Endothelial cell of umbilical vein (primary cell): ENCODE measurements around the gene THSD8. TPM values are rescaled to one million over a fixed set of nuclear protein-coding genes. Genes with fewer than 3 reads are reported as not detected.

Source experiments
- BruUV-seq: library from RNA; stranded (reverse); fragments of 400-500 nt; replicated peaks from 2 replicates; lab custom pipeline; 2021; lab: Mats Ljungman, UMichigan
- CTCF ChIA-PET: fragments of 300-600, 350-600 bp; sonication (Branson Sonifier 250); formaldehyde crosslinking; loops from one replicate; lab custom pipeline; 2021; ENCODE audit warnings: antibody characterized with exemption, inconsistent platforms; lab: Charles Lee
- POLR2A ChIA-PET: fragments of 300-600, 350-600 bp; sonication (Branson Sonifier 250); formaldehyde crosslinking; loops from one replicate; lab custom pipeline; 2021; ENCODE audit warnings: antibody characterized with exemption, inconsistent platforms; lab: Charles Lee
- DNase-seq: peaks from one replicate; pipeline ENCODE4 v3.0.0-alpha.2; 2011; ENCODE audit warnings: low read depth, low spot score
- FAIRE-seq: peaks from 2 replicates; lab custom pipeline; 2011; peaks lifted over from hg19 to GRCh38; lab: Jason Lieb, UNC
- H2AFZ ChIP-seq: 2 replicates; pipeline ENCODE4 v1.6.0; 2012; ENCODE audit warnings: low read depth, low read length, control low read depth, inconsistent platforms
- H3K27ac ChIP-seq: 2 replicates; pipeline ENCODE4 v1.5.1; 2011; ENCODE audit warnings: low read depth, mild to moderate bottlenecking, control low read depth, low read length, moderate library complexity; ENCODE audit not compliant: insufficient read depth
- H3K27me3 ChIP-seq, 2 experiments: 2 replicates each; pipeline versions ENCODE4 v1.6.0 to v1.6.1; 2011; ENCODE audit warnings: low read length in 2 of 2, mixed read lengths in 1 of 2; ENCODE audit not compliant: control insufficient read depth in 2 of 2, insufficient read depth in 2 of 2
- H3K36me3 ChIP-seq, 2 experiments: 2 replicates in 1 of 2; 3 replicates in 1 of 2; pipeline ENCODE4 v1.5.1; 2011; ENCODE audit warnings: low read length in 2 of 2, mild to moderate bottlenecking in 1 of 2, moderate library complexity in 1 of 2; ENCODE audit not compliant: control insufficient read depth in 2 of 2, insufficient read depth in 2 of 2; ENCODE audit errors: extremely low read depth in 1 of 2
- H3K4me1 ChIP-seq: 3 replicates; pipeline ENCODE4 v1.5.1; 2011; ENCODE audit warnings: mild to moderate bottlenecking, low read length; ENCODE audit not compliant: control insufficient read depth, insufficient read depth; ENCODE audit errors: extremely low read depth
- H3K4me2 ChIP-seq: 2 replicates; pipeline ENCODE4 v1.6.1; 2011; ENCODE audit warnings: low read length, control low read depth, mixed read lengths; ENCODE audit not compliant: insufficient read depth
- H3K4me3 ChIP-seq, 3 experiments: fragments of 200-600 bp in 1 of 3; sonication (generic), shearing (Covaris generic) in 1 of 3; replicated peaks in 1 of 3; 2 replicates each; pipeline ENCODE4 v1.5.1; 2011 to 2016; ENCODE audit warnings: control low read depth in 3 of 3, low read length in 3 of 3, mild to moderate bottlenecking in 2 of 3, inconsistent platforms in 1 of 3, low read depth in 1 of 3, moderate library complexity in 1 of 3; ENCODE audit not compliant: insufficient read depth in 1 of 3
- H3K79me2 ChIP-seq: 2 replicates; pipeline ENCODE4 v1.6.0; 2012; ENCODE audit warnings: low read length, inconsistent platforms; ENCODE audit not compliant: control insufficient read depth, insufficient read depth
- H3K9ac ChIP-seq: replicated peaks from 2 replicates; pipeline ENCODE3; 2011; ENCODE audit warnings: low read length, control low read depth; ENCODE audit not compliant: insufficient read depth; ENCODE audit errors: extremely low read depth
- H3K9me1 ChIP-seq: replicated peaks from 3 replicates; pipeline ENCODE4 v1.6.0; 2011; ENCODE audit warnings: mild to moderate bottlenecking, low read length; ENCODE audit not compliant: control insufficient read depth, insufficient read depth; ENCODE audit errors: extremely low read depth
- H3K9me3 ChIP-seq: replicated peaks from 2 replicates; pipeline ENCODE4 v1.5.1; 2012; ENCODE audit warnings: low read length, inconsistent platforms; ENCODE audit not compliant: control insufficient read depth, insufficient read depth
- H4K20me1 ChIP-seq: replicated peaks from 2 replicates; pipeline ENCODE3; 2011; ENCODE audit warnings: mild to moderate bottlenecking, low read length; ENCODE audit not compliant: control insufficient read depth, insufficient read depth; ENCODE audit errors: extremely low read depth
- EZH2 ChIP-seq: IDR thresholded peaks from 2 replicates; pipeline ENCODE4 v1.6.1; 2012; ENCODE audit warnings: borderline replicate concordance, low read depth, mild to moderate bottlenecking, moderate library complexity, low read length, inconsistent platforms; ENCODE audit not compliant: severe bottlenecking
- FOS ChIP-seq: IDR thresholded peaks from 2 replicates; pipeline ENCODE4 v1.6.1; 2011; ENCODE audit warnings: mild to moderate bottlenecking, low read length, moderate library complexity, borderline replicate concordance; ENCODE audit not compliant: insufficient read depth
- GATA2 ChIP-seq: IDR thresholded peaks from 2 replicates; pipeline ENCODE4 v1.7.0; 2011; ENCODE audit warnings: low read depth, mild to moderate bottlenecking, moderate library complexity, mixed read lengths, low read length; ENCODE audit not compliant: insufficient read length, insufficient read depth
- JUN ChIP-seq: IDR thresholded peaks from 2 replicates; pipeline ENCODE4 v1.6.1; 2011; ENCODE audit warnings: borderline replicate concordance, low read depth; ENCODE audit not compliant: insufficient read length, insufficient read depth
- MYC ChIP-seq: IDR thresholded peaks from one replicate; pipeline ENCODE4 v1.6.1; 2011; ENCODE audit warnings: mild to moderate bottlenecking, low read depth, low read length
- POLR2A ChIP-seq: IDR thresholded peaks from 2 replicates; pipeline ENCODE4 v1.6.1; 2012; ENCODE audit warnings: low read depth, mild to moderate bottlenecking, control low read depth, low read length
- POLR2AphosphoS5 ChIP-seq: IDR thresholded peaks from 2 replicates; pipeline ENCODE4 v1.6.1; 2012; ENCODE audit warnings: low read depth, mild to moderate bottlenecking, control low read depth, low read length, moderate library complexity; ENCODE audit not compliant: insufficient read depth
- dilution Hi-C: fragments of 300-500 bp; cut with MboI; formaldehyde crosslinking; loops from one replicate; pipeline ENCODE4 v1.15.0; 2019; ENCODE audit warnings: low sequenced_read_pairs; ENCODE audit not compliant: extremely low pct_ligation_motif_present
- intact Hi-C: fragments of 100-400 bp; cut with micrococcal nuclease; formaldehyde crosslinking; loops from one replicate; pipeline ENCODE4 v1.10.0; 2022
- polyA plus RNA-seq, 4 experiments: library from polyadenylated mRNA; depleted of rRNA in 3 of 4; stranded (reverse) in 3 of 4; unstranded in 1 of 4; fragments of >200 nt; gene quantifications; 2 replicates each; pipeline versions ENCODE4 v1.2.1 to v1.2.3, GENCODE V29; 2011 to 2012; ENCODE audit warnings: missing spikeins in 1 of 4
- total RNA-seq: library from RNA; stranded (reverse); gene quantifications from 2 replicates; pipeline ENCODE4 v1.2.3, GENCODE V29; 2021
- TF ChIP-seq, protein P1 (sequence below): IDR thresholded peaks from 2 replicates; pipeline ENCODE4 v1.6.1; 2011; ENCODE audit not compliant: insufficient read depth, insufficient read length
- TF ChIP-seq, protein P2 (sequence below), 2 donors: IDR thresholded peaks; 1 replicate in 1 of 2; 2 replicates in 1 of 2; pipeline ENCODE4 v1.5.1; 2011; ENCODE audit warnings: low read length in 2 of 2, mild to moderate bottlenecking in 2 of 2, moderate library complexity in 2 of 2, control low read depth in 1 of 2, inconsistent platforms in 1 of 2, low read depth in 1 of 2; ENCODE audit not compliant: insufficient read depth in 1 of 2; ENCODE audit errors: extremely low read depth in 1 of 2

THSD8 gene
- total and polyA plus RNA-seq, 2 donors (not counting 3 experiments of a cell fraction or from before 2014, with no cell fraction given): 15.9 TPM; not detected in 1

GRCh38 chr19:12778905-12779161 is 23.0 kb upstream of the THSD8 start:
- no peaks in the 10 kb centered on the region for H3K79me2 ChIP-seq
- H3K9me3 ChIP-seq: no peaks in the 10 kb centered on the region
- H4K20me1 ChIP-seq: no peaks in the 10 kb centered on the region
- H3K9me1 ChIP-seq: no peaks in the 10 kb centered on the region
- peak overlapping the region; percentile 82 for H3K27ac ChIP-seq
- no peak overlapping the region for H3K4me3 ChIP-seq
- peak overlapping the region; percentile 75 for H2AFZ ChIP-seq
- ChIA-PET CTCF (interaction anchor here (1.8 to 10.3 kb wide), 5 partner anchors 9 to 68 kb away, joined by 6 to 387 read pairs (median 48); partner anchors contain the start of genes JUNB, PRDX2 and THSD8), POLR2A (interaction anchor here (0.9 to 5.2 kb wide), 3 partner anchors 10 to 19 kb away, joined by 3 to 94 read pairs (median 4); partner anchors contain the start of gene JUNB)
- peaks cover 30% of the 10 kb centered on the region for H3K4me1 ChIP-seq
- TF ChIP-seq POLR2A: no peak
- TF ChIP-seq, protein P1, sequence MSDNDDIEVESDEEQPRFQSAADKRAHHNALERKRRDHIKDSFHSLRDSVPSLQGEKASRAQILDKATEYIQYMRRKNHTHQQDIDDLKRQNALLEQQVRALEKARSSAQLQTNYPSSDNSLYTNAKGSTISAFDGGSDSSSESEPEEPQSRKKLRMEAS: no peak
- TF ChIP-seq JUN: no peak
- TF ChIP-seq GATA2: no peak
- TF ChIP-seq, protein P2, sequence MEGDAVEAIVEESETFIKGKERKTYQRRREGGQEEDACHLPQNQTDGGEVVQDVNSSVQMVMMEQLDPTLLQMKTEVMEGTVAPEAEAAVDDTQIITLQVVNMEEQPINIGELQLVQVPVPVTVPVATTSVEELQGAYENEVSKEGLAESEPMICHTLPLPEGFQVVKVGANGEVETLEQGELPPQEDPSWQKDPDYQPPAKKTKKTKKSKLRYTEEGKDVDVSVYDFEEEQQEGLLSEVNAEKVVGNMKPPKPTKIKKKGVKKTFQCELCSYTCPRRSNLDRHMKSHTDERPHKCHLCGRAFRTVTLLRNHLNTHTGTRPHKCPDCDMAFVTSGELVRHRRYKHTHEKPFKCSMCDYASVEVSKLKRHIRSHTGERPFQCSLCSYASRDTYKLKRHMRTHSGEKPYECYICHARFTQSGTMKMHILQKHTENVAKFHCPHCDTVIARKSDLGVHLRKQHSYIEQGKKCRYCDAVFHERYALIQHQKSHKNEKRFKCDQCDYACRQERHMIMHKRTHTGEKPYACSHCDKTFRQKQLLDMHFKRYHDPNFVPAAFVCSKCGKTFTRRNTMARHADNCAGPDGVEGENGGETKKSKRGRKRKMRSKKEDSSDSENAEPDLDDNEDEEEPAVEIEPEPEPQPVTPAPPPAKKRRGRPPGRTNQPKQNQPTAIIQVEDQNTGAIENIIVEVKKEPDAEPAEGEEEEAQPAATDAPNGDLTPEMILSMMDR (IDR thresholded peaks at IDR 0.05; ENCODE audit: extremely low read depth in 1 of 2, insufficient read depth in 1 of 2, low read depth in 1 of 2, low read length in 2 of 2): no peak
- TF ChIP-seq EZH2: no peak
- no peak for TF ChIP-seq MYC
- no peak for TF ChIP-seq FOS
- no peak for TF ChIP-seq POLR2AphosphoS5
- intact Hi-C loops: no loop called here
- dilution Hi-C loops: no loop called here
- H3K27me3 ChIP-seq: no peaks in the 10 kb centered on the region
- H3K4me2 ChIP-seq: peak overlapping the region; percentile 57
- H3K36me3 ChIP-seq: no peaks in the 10 kb centered on the region
- DNase-seq (no peak), FAIRE-seq (no peak)
- H3K9ac ChIP-seq: peak overlapping the region; percentile 52
- no TSS peak for BruUV-seq
